Measurements from ENCODE around the gene MIDN.

The MIDN gene

DNA sequence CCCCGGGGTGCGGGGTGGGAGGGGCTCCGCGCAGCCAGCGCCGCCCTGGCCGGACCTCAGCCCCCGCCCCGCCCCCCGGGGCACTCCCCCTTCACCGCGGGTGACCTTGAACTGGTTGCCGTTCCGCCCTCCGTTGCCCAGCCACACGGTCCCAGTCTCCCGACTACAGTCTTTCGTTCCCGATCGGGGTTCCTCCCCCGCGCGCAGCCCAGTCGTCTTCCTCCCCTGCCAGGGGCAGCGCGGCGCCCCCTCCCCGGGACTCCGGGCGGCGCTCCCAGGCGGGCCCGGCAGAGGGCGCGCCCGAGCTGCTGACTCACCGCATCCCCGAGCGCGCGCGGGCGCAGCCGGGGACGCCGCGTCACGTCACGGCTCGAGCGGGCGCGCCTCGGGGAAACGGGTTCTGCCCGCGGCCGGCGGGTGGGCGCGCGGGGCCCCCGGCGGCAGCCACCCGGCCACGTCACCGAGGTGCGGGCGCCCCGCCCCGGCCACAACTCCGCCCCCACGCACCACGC lies 459 bp downstream of the MIDN start:
- Histone ChIP-seq H3K36me3 (ENCODE audit: control insufficient read depth in 4 of 4, insufficient read depth in 4 of 4, low read length in 3 of 4) (peaks cover 0 to 25% (median 5%) of the 10 kb centered on the region in 4 experiments), H3K9me3 (ENCODE audit: control extremely low read depth in 1 of 5, control insufficient read depth in 4 of 5, insufficient read depth in 2 of 5, low read depth in 1 of 5, low read length in 4 of 5) (no peaks in the 10 kb centered on the region), H3K27me3 (replicated peaks in 2 of 5; ENCODE audit: control insufficient read depth in 4 of 5, insufficient read depth in 5 of 5, low read length in 4 of 5) (no peaks in the 10 kb centered on the region), H3K27ac (ENCODE audit: insufficient read depth in 1 of 2, low read depth in 1 of 2, low read length in 2 of 2, poor library complexity in 1 of 2, severe bottlenecking in 2 of 2) (peak overlapping the region; percentile 83 to 94), H3K4me3 (ENCODE audit: control insufficient read depth in 1 of 7, extremely low read depth in 1 of 7, insufficient read depth in 4 of 7, low read depth in 2 of 7, low read length in 6 of 7) (peak overlapping the region; percentile 56 to 86 (median 71)), H3K4me1 (ENCODE audit: control extremely low read depth in 1 of 4, control insufficient read depth in 4 of 4, insufficient read depth in 4 of 4, low read length in 3 of 4) (peaks cover 0 to 55% (median 46%) of the 10 kb centered on the region in 4 experiments)
- under 1% methylated on average over 57 of the region's 74 CpGs for WGBS (ENCODE audit: insufficient coverage)
- POLR2A ChIA-PET, result interaction anchor here (0.6 to 2.6 kb wide), 5 partner anchors 13 to 121 kb away, joined by 4 to 22 read pairs (median 5); partner anchors contain the start of genes CIRBP and FAM174C
- CTCF ChIA-PET, result no interaction called here
- peak; percentile 84 to 92 (median 91) for DNase-seq

DNA sequence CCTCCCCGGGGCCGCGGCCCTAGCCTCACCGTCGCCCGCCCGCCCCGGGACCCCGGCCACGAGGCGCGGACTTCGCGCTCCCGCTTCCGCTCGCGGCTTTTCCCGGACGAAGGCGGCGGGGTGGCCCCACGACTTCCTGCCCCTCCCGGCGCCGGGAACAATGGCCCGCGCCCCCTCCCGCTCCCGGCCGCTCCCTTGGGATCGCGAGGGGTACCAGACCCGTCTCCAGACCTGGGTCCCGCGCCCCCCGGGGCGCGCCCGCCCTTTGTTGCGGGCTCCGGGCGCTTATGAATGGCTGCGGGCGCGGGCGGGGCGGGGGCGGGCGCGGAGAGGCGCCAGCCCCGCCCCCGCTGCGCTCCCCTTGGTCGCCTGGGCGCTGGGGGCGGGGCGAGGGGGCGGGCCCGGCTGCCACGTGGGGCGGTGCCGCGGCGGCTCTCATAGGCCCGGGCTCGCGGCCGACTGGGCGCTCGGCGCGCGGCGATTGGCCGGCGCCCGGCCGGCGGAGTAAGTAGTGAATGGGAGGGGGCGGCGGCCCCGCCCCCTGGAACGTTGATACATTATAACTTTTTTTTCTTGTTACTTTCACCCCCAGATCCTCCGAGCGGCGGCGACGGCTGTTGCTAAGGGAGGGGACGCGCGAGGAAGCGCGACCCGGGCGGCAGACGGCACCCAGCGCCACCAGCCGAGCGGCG lies 1.1 kb downstream of the MIDN start:
- ChIA-PET POLR2A (interaction anchor here (0.6 to 2.6 kb wide), 5 partner anchors 12 to 120 kb away, joined by 4 to 22 read pairs (median 5); partner anchors contain the start of genes CIRBP and FAM174C), CTCF (no interaction called here)
- H3K27ac ChIP-seq (ENCODE audit: insufficient read depth in 1 of 2, low read depth in 1 of 2, low read length in 2 of 2, poor library complexity in 1 of 2, severe bottlenecking in 2 of 2), result peak overlapping the region; percentile 54 to 94
- no peaks in the 10 kb centered on the region for H3K27me3 ChIP-seq (replicated peaks in 2 of 5; ENCODE audit: control insufficient read depth in 4 of 5, insufficient read depth in 5 of 5, low read length in 4 of 5)
- no peaks in the 10 kb centered on the region for H3K9me3 ChIP-seq (ENCODE audit: control extremely low read depth in 1 of 5, control insufficient read depth in 4 of 5, insufficient read depth in 2 of 5, low read depth in 1 of 5, low read length in 4 of 5)
- WGBS (ENCODE audit: insufficient coverage), result 0% methylated on average over 54 of the region's 102 CpGs
- peaks cover 0 to 26% (median 8%) of the 10 kb centered on the region in 4 experiments for H3K36me3 ChIP-seq (ENCODE audit: control insufficient read depth in 4 of 4, insufficient read depth in 4 of 4, low read length in 3 of 4)
- DNase-seq, result peak; percentile 91 to 96 (median 96)
- peaks cover 0 to 55% (median 48%) of the 10 kb centered on the region in 4 experiments for H3K4me1 ChIP-seq (ENCODE audit: control extremely low read depth in 1 of 4, control insufficient read depth in 4 of 4, insufficient read depth in 4 of 4, low read length in 3 of 4)
- H3K4me3 ChIP-seq (ENCODE audit: control insufficient read depth in 1 of 7, extremely low read depth in 1 of 7, insufficient read depth in 4 of 7, low read depth in 2 of 7, low read length in 6 of 7), result peak overlapping the region; percentile 70 to 87 (median 79)

DNA sequence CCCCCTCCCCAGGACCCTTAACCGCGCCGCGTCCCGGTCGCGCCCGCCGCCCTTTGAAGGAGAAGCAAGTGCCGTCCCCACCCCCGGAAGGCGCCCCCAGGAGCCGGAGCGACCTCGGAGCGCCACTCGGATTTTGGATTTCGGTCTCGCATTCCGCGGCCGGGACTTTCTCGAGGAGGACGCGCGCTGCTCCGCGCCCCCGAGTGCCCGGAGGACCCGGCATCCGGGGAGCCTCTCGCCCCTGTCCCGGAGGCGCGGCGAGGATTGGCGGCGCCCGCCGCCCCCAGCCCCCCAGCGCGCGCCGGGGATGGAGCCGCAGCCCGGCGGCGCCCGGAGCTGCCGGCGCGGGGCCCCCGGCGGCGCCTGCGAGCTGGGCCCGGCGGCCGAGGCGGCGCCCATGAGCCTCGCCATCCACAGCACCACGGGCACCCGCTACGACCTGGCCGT lies 1.6 kb downstream of the MIDN start:
- WGBS (ENCODE audit: insufficient coverage), result under 1% methylated on average over 66 of the region's 67 CpGs
- Histone ChIP-seq H3K4me1 (ENCODE audit: control extremely low read depth in 1 of 4, control insufficient read depth in 4 of 4, insufficient read depth in 4 of 4, low read length in 3 of 4) (peaks cover 0 to 55% (median 48%) of the 10 kb centered on the region in 4 experiments), H3K27ac (ENCODE audit: insufficient read depth in 1 of 2, low read depth in 1 of 2, low read length in 2 of 2, poor library complexity in 1 of 2, severe bottlenecking in 2 of 2) (peak overlapping the region in 1 of 2 experiments; percentile 89), H3K36me3 (ENCODE audit: control insufficient read depth in 4 of 4, insufficient read depth in 4 of 4, low read length in 3 of 4) (peaks cover 0 to 26% (median 13%) of the 10 kb centered on the region in 4 experiments), H3K4me3 (ENCODE audit: control insufficient read depth in 1 of 7, extremely low read depth in 1 of 7, insufficient read depth in 4 of 7, low read depth in 2 of 7, low read length in 6 of 7) (peak overlapping the region; percentile 70 to 87 (median 79)), H3K27me3 (replicated peaks in 2 of 5; ENCODE audit: control insufficient read depth in 4 of 5, insufficient read depth in 5 of 5, low read length in 4 of 5) (no peaks in the 10 kb centered on the region), H3K9me3 (ENCODE audit: control extremely low read depth in 1 of 5, control insufficient read depth in 4 of 5, insufficient read depth in 2 of 5, low read depth in 1 of 5, low read length in 4 of 5) (no peaks in the 10 kb centered on the region)
- CTCF ChIA-PET, result no interaction called here
- no peak for DNase-seq
- POLR2A ChIA-PET, result interaction anchor here (1.8 to 2.6 kb wide), 2 partner anchors 16 to 19 kb away, joined by 19 to 22 read pairs; partner anchors contain the start of gene CIRBP

GRCh38 chr19:1250437-1251260 lies 2.3 kb downstream of the MIDN start:
- Histone ChIP-seq H3K9me3 (ENCODE audit: control extremely low read depth in 1 of 5, control insufficient read depth in 4 of 5, insufficient read depth in 2 of 5, low read depth in 1 of 5, low read length in 4 of 5) (no peaks in the 10 kb centered on the region), H3K27ac (ENCODE audit: insufficient read depth in 1 of 2, low read depth in 1 of 2, low read length in 2 of 2, poor library complexity in 1 of 2, severe bottlenecking in 2 of 2) (peak overlapping the region; percentile 50 to 89), H3K27me3 (replicated peaks in 2 of 5; ENCODE audit: control insufficient read depth in 4 of 5, insufficient read depth in 5 of 5, low read length in 4 of 5) (no peaks in the 10 kb centered on the region), H3K36me3 (ENCODE audit: control insufficient read depth in 4 of 4, insufficient read depth in 4 of 4, low read length in 3 of 4) (peaks cover 0 to 27% (median 20%) of the 10 kb centered on the region in 4 experiments), H3K4me3 (ENCODE audit: control insufficient read depth in 1 of 7, extremely low read depth in 1 of 7, insufficient read depth in 4 of 7, low read depth in 2 of 7, low read length in 6 of 7) (peak overlapping the region; percentile 70 to 87 (median 79)), H3K4me1 (ENCODE audit: control extremely low read depth in 1 of 4, control insufficient read depth in 4 of 4, insufficient read depth in 4 of 4, low read length in 3 of 4) (peaks cover 0 to 56% (median 50%) of the 10 kb centered on the region in 4 experiments)
- peak in 2 of 3 donors; percentile 65 to 74 for DNase-seq
- ChIA-PET CTCF (interaction anchor here (7.9 kb wide), 1 partner anchor 14 kb away, joined by 60 read pairs; no protein-coding TSS in a partner anchor), POLR2A (interaction anchor here (2.6 to 7.0 kb wide), 2 partner anchors 17 to 19 kb away, joined by 22 to 98 read pairs; partner anchors contain the start of gene CIRBP)
- WGBS (ENCODE audit: insufficient coverage), result under 1% methylated on average over 62 of the region's 90 CpGs

- Histone ChIP-seq H3K4me3 (ENCODE audit: control insufficient read depth in 1 of 7, extremely low read depth in 1 of 7, insufficient read depth in 4 of 7, low read depth in 2 of 7, low read length in 6 of 7) (peak overlapping the region; percentile 70 to 87 (median 79)), H3K27me3 (replicated peaks in 2 of 5; ENCODE audit: control insufficient read depth in 4 of 5, insufficient read depth in 5 of 5, low read length in 4 of 5) (no peaks in the 10 kb centered on the region), H3K36me3 (ENCODE audit: control insufficient read depth in 4 of 4, insufficient read depth in 4 of 4, low read length in 3 of 4) (peaks cover 2 to 34% (median 25%) of the 10 kb centered on the region in 4 experiments), H3K27ac (ENCODE audit: insufficient read depth in 1 of 2, low read depth in 1 of 2, low read length in 2 of 2, poor library complexity in 1 of 2, severe bottlenecking in 2 of 2) (peak overlapping the region; percentile 50 to 89), H3K9me3 (ENCODE audit: control extremely low read depth in 1 of 5, control insufficient read depth in 4 of 5, insufficient read depth in 2 of 5, low read depth in 1 of 5, low read length in 4 of 5) (no peaks in the 10 kb centered on the region), H3K4me1 (ENCODE audit: control extremely low read depth in 1 of 4, control insufficient read depth in 4 of 4, insufficient read depth in 4 of 4, low read length in 3 of 4) (peaks cover 0 to 60% (median 51%) of the 10 kb centered on the region in 4 experiments)
- ChIA-PET CTCF (interaction anchor here (7.9 kb wide), 1 partner anchor 13 kb away, joined by 60 read pairs; no protein-coding TSS in a partner anchor), POLR2A (interaction anchor here (7.0 kb wide), 1 partner anchor 16 kb away, joined by 98 read pairs; the partner anchor contains the start of gene CIRBP)
- peak in 2 of 3 donors; percentile 61 to 74 for DNase-seq
- 6% methylated on average over 30 of the region's 41 CpGs for WGBS (ENCODE audit: insufficient coverage)
Measured at GRCh38 chr19:1251330-1252220, 3.2 kb downstream of the MIDN start.

Data from common myeloid progenitor, CD34-positive (primary cell).